OCI-LY7 (cell line): ENCODE data around the gene ROCK2. TPM values are rescaled to one million over a fixed set of nuclear protein-coding genes. Genes with fewer than 3 reads are reported as not detected.

Experiments used
- BruUV-seq: library from RNA; stranded (reverse); fragments of 400-500 nt; replicated peaks from 2 replicates; lab custom pipeline; 2021; lab: Mats Ljungman, UMichigan
- CTCF ChIA-PET: fragments of 300-600 bp; sonication (Branson Sonifier 250); formaldehyde crosslinking; loops from one replicate; lab custom pipeline; 2022; ENCODE audit warnings: antibody characterized with exemption; ENCODE audit not compliant: unreplicated experiment; lab: Charles Lee
- POLR2A ChIA-PET: fragments of 300-600 bp; sonication (Branson Sonifier 250); formaldehyde crosslinking; loops from one replicate; lab custom pipeline; 2022; ENCODE audit warnings: antibody characterized with exemption; lab: Charles Lee
- DNase-seq: peaks from one replicate; pipeline ENCODE4 v3.0.0-alpha.2; 2015; ENCODE audit warnings: low spot score
- H2AFZ ChIP-seq: fragments of 200-600 bp; sonication (generic), shearing (Covaris generic); 2 replicates; pipeline ENCODE4 v1.6.1; 2014; ENCODE audit warnings: mild to moderate bottlenecking, antibody characterized with exemption, low read length, moderate library complexity
- H3K27ac ChIP-seq: fragments of 200-600 bp; sonication (generic); 2 replicates; pipeline ENCODE4 v1.5.1; 2014; ENCODE audit warnings: mixed run types, low read depth, mild to moderate bottlenecking, moderate library complexity, low read length, inconsistent platforms; ENCODE audit not compliant: poor library complexity, severe bottlenecking
- H3K36me3 ChIP-seq: fragments of 200-600 bp; sonication (generic); 2 replicates; pipeline ENCODE4 v1.6.1; 2014; ENCODE audit warnings: mild to moderate bottlenecking, antibody characterized with exemption, low read length, moderate library complexity, mixed read lengths; ENCODE audit not compliant: insufficient read depth
- H3K4me1 ChIP-seq: fragments of 200-600 bp; sonication (generic); 2 replicates; pipeline ENCODE4 v1.5.1; 2014; ENCODE audit warnings: mild to moderate bottlenecking, low read length; ENCODE audit not compliant: insufficient read depth, poor library complexity, severe bottlenecking
- H3K4me2 ChIP-seq: fragments of 200-600 bp; sonication (generic); 2 replicates; pipeline ENCODE4 v1.6.1; 2014; ENCODE audit warnings: mild to moderate bottlenecking, low read length
- H3K4me3 ChIP-seq: fragments of 200-600 bp; sonication (generic); 2 replicates; pipeline ENCODE4 v1.5.1; 2014; ENCODE audit warnings: mild to moderate bottlenecking, low read depth, low read length; ENCODE audit not compliant: poor library complexity, severe bottlenecking
- H3K79me2 ChIP-seq: fragments of 200-600 bp; sonication (generic); 2 replicates; pipeline ENCODE4 v1.6.1; 2016; ENCODE audit warnings: low read depth, mild to moderate bottlenecking, low read length, moderate library complexity, mixed read lengths; ENCODE audit not compliant: insufficient read depth
- H3K9me2 ChIP-seq: fragments of 200-600 bp; sonication (generic); 2 replicates; pipeline ENCODE4 v1.6.1; 2016; ENCODE audit warnings: mild to moderate bottlenecking, low read length, mixed read lengths; ENCODE audit not compliant: insufficient read depth
- H3K9me3 ChIP-seq: fragments of 200-600 bp; sonication (generic); 2 replicates; pipeline ENCODE4 v1.6.1; 2014; ENCODE audit warnings: mild to moderate bottlenecking, mixed run types, low read length, mixed read lengths
- H4K20me1 ChIP-seq: fragments of 200-600 bp; sonication (generic); 2 replicates; pipeline ENCODE4 v1.6.1; 2014; ENCODE audit warnings: mild to moderate bottlenecking, antibody characterized with exemption, low read length, moderate library complexity, mixed read lengths; ENCODE audit not compliant: insufficient read depth
- EZH2phosphoT487 ChIP-seq: fragments of 200-600 bp; sonication (generic); IDR thresholded peaks from 2 replicates; pipeline ENCODE4 v1.6.1; 2018; ENCODE audit warnings: low read depth, borderline replicate concordance, mild to moderate bottlenecking, mixed run types, antibody characterized with exemption, low read length, moderate library complexity, mixed read lengths
- intact Hi-C: fragments of 100-400 bp; cut with micrococcal nuclease; formaldehyde crosslinking; loops from one replicate; pipeline ENCODE4 v1.10.0; 2022; ENCODE audit not compliant: unreplicated experiment
- total RNA-seq, 2 experiments: library from RNA; depleted of rRNA in 1 of 2; stranded (reverse); fragments of >200 nt in 1 of 2; shearing (Covaris generic) in 1 of 2; gene quantifications; 2 replicates each; pipeline ENCODE4 v1.2.3, GENCODE V29; 2014 to 2022
- TF ChIP-seq, protein P1 (sequence below): fragments of 200-600 bp; sonication (generic); conservative IDR thresholded peaks from 2 replicates; pipeline ENCODE4 v1.5.1; 2014; ENCODE audit warnings: mild to moderate bottlenecking, antibody characterized with exemption, low read length, moderate library complexity, mixed read lengths

ROCK2 gene
- total RNA-seq, 2 experiments from 2014 or later, result 12.4 to 21.0 TPM

DNA sequence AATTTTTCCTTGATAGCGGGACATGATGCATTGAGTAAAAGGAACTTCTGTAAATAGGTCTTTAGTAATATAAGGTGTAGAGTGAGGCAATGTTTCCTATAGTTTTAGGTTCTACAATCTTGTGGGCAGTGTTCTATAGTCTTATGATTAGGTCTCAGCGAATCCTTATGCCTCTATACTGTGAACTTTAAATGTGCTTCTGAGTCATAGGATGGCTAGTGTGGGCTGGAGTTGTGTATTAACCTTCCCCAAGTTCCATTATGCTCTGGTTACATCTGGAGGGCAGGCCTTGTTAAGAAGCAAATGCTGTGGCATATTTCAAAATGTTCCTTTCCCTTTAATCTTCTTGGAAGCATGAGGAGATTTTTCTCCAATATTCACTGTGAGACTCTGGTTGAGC lies 73.5 kb downstream of the ROCK2 start:
- Histone ChIP-seq H2AFZ (no peak overlapping the region), H3K4me2 (no peak overlapping the region), H3K79me2 (no peaks in the 10 kb centered on the region), H3K36me3 (peaks cover 9% of the 10 kb centered on the region; the same call in 1 of the 2 replicates), H3K4me3 (no peak overlapping the region), H3K9me2 (no peaks in the 10 kb centered on the region), H4K20me1 (no peaks in the 10 kb centered on the region), H3K27ac (no peak overlapping the region), H3K4me1 (peaks cover 5% of the 10 kb centered on the region), H3K9me3 (no peaks in the 10 kb centered on the region)
- intact Hi-C loops, result no loop called here
- no TSS peak for BruUV-seq
- TF ChIP-seq, protein P1, sequence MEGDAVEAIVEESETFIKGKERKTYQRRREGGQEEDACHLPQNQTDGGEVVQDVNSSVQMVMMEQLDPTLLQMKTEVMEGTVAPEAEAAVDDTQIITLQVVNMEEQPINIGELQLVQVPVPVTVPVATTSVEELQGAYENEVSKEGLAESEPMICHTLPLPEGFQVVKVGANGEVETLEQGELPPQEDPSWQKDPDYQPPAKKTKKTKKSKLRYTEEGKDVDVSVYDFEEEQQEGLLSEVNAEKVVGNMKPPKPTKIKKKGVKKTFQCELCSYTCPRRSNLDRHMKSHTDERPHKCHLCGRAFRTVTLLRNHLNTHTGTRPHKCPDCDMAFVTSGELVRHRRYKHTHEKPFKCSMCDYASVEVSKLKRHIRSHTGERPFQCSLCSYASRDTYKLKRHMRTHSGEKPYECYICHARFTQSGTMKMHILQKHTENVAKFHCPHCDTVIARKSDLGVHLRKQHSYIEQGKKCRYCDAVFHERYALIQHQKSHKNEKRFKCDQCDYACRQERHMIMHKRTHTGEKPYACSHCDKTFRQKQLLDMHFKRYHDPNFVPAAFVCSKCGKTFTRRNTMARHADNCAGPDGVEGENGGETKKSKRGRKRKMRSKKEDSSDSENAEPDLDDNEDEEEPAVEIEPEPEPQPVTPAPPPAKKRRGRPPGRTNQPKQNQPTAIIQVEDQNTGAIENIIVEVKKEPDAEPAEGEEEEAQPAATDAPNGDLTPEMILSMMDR, result no peak
- TF ChIP-seq EZH2phosphoT487, result no peak
- no peak for DNase-seq
- ChIA-PET POLR2A (interaction anchor here (1.4 kb wide), 1 partner anchor 10 kb away, joined by 4 read pairs; no protein-coding TSS in a partner anchor), CTCF (no interaction called here)

DNA sequence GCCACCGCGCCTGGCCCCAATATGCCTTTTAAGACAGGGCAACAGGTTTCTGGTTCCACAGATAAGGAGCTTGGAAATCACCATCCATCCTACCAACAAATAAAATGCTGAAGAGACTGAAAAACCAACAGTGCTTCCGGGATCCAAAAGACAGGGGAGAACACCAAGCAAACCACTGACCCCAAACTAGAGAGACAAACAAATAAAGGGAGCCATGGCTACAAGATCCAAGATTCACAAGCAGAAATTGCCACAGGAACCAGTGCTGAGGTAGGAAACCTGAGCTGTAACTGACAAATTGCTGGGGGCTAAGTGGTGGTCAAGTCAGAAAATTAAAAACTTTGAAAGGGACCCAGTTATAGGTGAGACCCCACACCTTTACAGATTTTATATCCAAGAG lies 76.5 kb downstream of the ROCK2 start:
- Histone ChIP-seq H3K4me3 (no peak overlapping the region), H3K9me2 (no peaks in the 10 kb centered on the region), H3K9me3 (no peaks in the 10 kb centered on the region), H3K4me1 (peaks cover 9% of the 10 kb centered on the region), H3K79me2 (no peaks in the 10 kb centered on the region), H4K20me1 (no peaks in the 10 kb centered on the region), H3K27ac (no peak overlapping the region), H3K4me2 (no peak overlapping the region), H2AFZ (no peak overlapping the region), H3K36me3 (peaks cover 13% of the 10 kb centered on the region)
- no peak for TF ChIP-seq EZH2phosphoT487
- TF ChIP-seq, protein P1, result no peak
- DNase-seq, result no peak
- ChIA-PET POLR2A (interaction anchor here (0.7 to 1.4 kb wide), 2 partner anchors 9 to 366 kb away, joined by 3 to 5 read pairs; no protein-coding TSS in a partner anchor), CTCF (no interaction called here)
- BruUV-seq, result no TSS peak
- intact Hi-C loops, result no loop called here

DNA sequence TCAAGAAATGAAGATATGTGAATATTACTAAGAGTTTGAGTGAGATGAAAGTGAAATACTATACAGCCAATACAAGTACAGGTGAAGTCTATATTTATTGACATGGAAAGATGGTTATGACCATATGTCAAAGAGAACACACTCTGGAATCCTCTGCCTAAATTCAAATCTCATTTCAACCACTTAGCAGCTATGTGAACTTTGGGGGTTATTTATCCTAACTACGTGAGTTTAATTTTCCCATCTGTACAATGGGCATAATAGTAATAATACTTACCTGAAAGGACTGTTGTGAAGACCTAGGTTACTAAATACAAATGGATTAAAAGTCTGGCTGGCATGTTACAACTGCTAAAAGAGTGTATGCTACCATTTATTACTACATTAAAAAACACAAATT lies 79.6 kb downstream of the ROCK2 start:
- Histone ChIP-seq H3K4me3 (no peak overlapping the region), H3K79me2 (no peaks in the 10 kb centered on the region), H3K4me1 (peaks cover 9% of the 10 kb centered on the region), H3K9me2 (no peaks in the 10 kb centered on the region), H3K9me3 (no peaks in the 10 kb centered on the region), H3K4me2 (no peak overlapping the region), H2AFZ (no peak overlapping the region), H3K27ac (no peak overlapping the region), H3K36me3 (peaks cover 6% of the 10 kb centered on the region; the same call in 1 of the 2 replicates), H4K20me1 (no peaks in the 10 kb centered on the region)
- ChIA-PET CTCF (no interaction called here), POLR2A (no interaction called here)
- BruUV-seq, result no TSS peak
- TF ChIP-seq, protein P1, result no peak
- intact Hi-C loops, result no loop called here
- no peak for DNase-seq
